Measurements from ENCODE around the gene MYO3B.

MYO3B gene

GRCh38 chr2:170313992-170314348 is 136.0 kb downstream of the MYO3B start:
- no peak for TF ChIP-seq CTCF (IDR thresholded peaks at IDR 0.05; ENCODE audit: low read length, missing control alignments)
- no peak overlapping the region for H3K4me3 ChIP-seq (replicated peaks; ENCODE audit: low read depth, low read length)
- DNase-seq (ENCODE audit: low read depth), result no peak

GRCh38 chr2:170314744-170315447 is 136.9 kb downstream of the MYO3B start:
- no peak overlapping the region for H3K4me3 ChIP-seq (replicated peaks; ENCODE audit: low read depth, low read length)
- no peak for TF ChIP-seq CTCF (IDR thresholded peaks at IDR 0.05; ENCODE audit: low read length, missing control alignments)
- DNase-seq (ENCODE audit: low read depth), result no peak

GRCh38 chr2:170320948-170321347 is 143.0 kb downstream of the MYO3B start:
- DNase-seq (ENCODE audit: low read depth), result no peak
- H3K4me3 ChIP-seq (replicated peaks; ENCODE audit: low read depth, low read length), result no peak overlapping the region
- no peak for TF ChIP-seq CTCF (IDR thresholded peaks at IDR 0.05; ENCODE audit: low read length, missing control alignments)

- no peak for TF ChIP-seq CTCF (IDR thresholded peaks at IDR 0.05; ENCODE audit: low read length, missing control alignments)
- no peak for DNase-seq (ENCODE audit: low read depth)
- H3K4me3 ChIP-seq (replicated peaks; ENCODE audit: low read depth, low read length), result no peak overlapping the region
These were observed 143.6 kb downstream of the MYO3B start for GRCh38 chr2:170321526-170321925.

GRCh38 chr2:170322140-170322766 is 144.3 kb downstream of the MYO3B start:
- DNase-seq (ENCODE audit: low read depth), result no peak
- H3K4me3 ChIP-seq (replicated peaks; ENCODE audit: low read depth, low read length), result no peak overlapping the region
- no peak for TF ChIP-seq CTCF (IDR thresholded peaks at IDR 0.05; ENCODE audit: low read length, missing control alignments)

GRCh38 chr2:170323743-170324142 is 145.8 kb downstream of the MYO3B start:
- no peak for TF ChIP-seq CTCF (IDR thresholded peaks at IDR 0.05; ENCODE audit: low read length, missing control alignments)
- H3K4me3 ChIP-seq (replicated peaks; ENCODE audit: low read depth, low read length), result no peak overlapping the region
- DNase-seq (ENCODE audit: low read depth), result no peak

- no peak overlapping the region for H3K4me3 ChIP-seq (replicated peaks; ENCODE audit: low read depth, low read length)
- peak; percentile 53 for DNase-seq (ENCODE audit: low read depth)
- peak; percentile 77 for TF ChIP-seq CTCF (IDR thresholded peaks at IDR 0.05; ENCODE audit: low read length, missing control alignments)
These were observed 146.7 kb downstream of the MYO3B start for GRCh38 chr2:170324640-170325046.
